ENCODE measurements around the gene TRIM37. TPM values are rescaled to one million over a fixed set of nuclear protein-coding genes. Genes with fewer than 3 reads are reported as not detected.

TRIM37 gene
- total and polyA plus RNA-seq, 2 of the 8 experiments (the other 6 are each of a cell fraction or from before 2014, with no cell fraction given) = 38.2 to 57.0 TPM

DNA sequence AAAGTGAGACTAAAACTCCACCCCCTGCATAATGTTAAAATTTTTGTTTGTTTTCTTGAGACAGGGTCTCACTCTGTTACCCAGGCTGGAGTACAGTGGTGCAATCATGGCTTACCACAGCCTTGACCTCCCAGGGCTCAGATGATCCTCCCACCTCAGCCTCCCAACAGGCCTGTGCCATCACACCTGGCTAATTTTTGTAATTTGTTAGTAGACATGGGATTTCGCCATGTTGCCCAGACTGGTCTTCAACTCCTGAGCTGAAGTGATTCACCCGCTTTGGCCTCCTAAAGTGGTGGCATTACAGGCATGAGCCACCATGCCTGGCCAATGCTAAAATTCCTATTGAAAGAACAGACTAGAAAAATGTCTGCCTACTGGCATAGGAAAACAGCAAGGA, 103.8 kb downstream of the TRIM37 start:
- H3K4ac ChIP-seq (replicated peaks; ENCODE audit: insufficient read length, low read depth, low read length) = no peak overlapping the region
- H4K8ac ChIP-seq (ENCODE audit: extremely low read depth, insufficient read depth, low read length) = no peak overlapping the region
- no peaks in the 10 kb centered on the region for H4K20me1 ChIP-seq (replicated peaks in 1 of 2; ENCODE audit: control insufficient read depth in 1 of 2, insufficient read depth in 2 of 2, low read length in 2 of 2)
- H3K23ac ChIP-seq (ENCODE audit: insufficient read length) = no peak overlapping the region
- no peak overlapping the region for H3K14ac ChIP-seq (ENCODE audit: insufficient read length)
- FAIRE-seq (no peak), DNase-seq (ENCODE audit: low read depth in 1 of 2, low spot score in 2 of 2) (no peak)
- H3K56ac ChIP-seq (replicated peaks; ENCODE audit: insufficient read length, low read depth, low read length) = no peak overlapping the region
- 87% methylated on average over 2 of the region's 2 CpGs; no CpG with 5 or more reads in 1 of the 2 experiments for WGBS, 2 experiments (ENCODE audit: extremely low coverage in 1 of 2, insufficient coverage in 1 of 2, insufficient read length in 1 of 2, insufficient replicate concordance in 2 of 2, low coverage in 1 of 2, low lambda C conversion rate in 2 of 2, missing lambda C conversion rate in 1 of 2)
- H3K4me1 ChIP-seq (replicated peaks in 1 of 4; ENCODE audit: control insufficient read depth in 3 of 4, insufficient read depth in 4 of 4, low read length in 3 of 4) = no peaks in the 10 kb centered on the region
- H2BK15ac ChIP-seq (ENCODE audit: low read length) = no peak overlapping the region
- H3K79me2 ChIP-seq (ENCODE audit: control insufficient read depth in 1 of 2, insufficient read depth in 2 of 2, low read length in 2 of 2) = no peaks in the 10 kb centered on the region
- no peak overlapping the region for H2AFZ ChIP-seq (ENCODE audit: low read length)
- no peak overlapping the region for H2BK12ac ChIP-seq (ENCODE audit: low read depth, low read length)
- no peak overlapping the region for H3K4me3 ChIP-seq (ENCODE audit: extremely low read depth in 1 of 4, insufficient read depth in 2 of 4, low read depth in 3 of 4, low read length in 4 of 4)
- no peak overlapping the region for H2AK5ac ChIP-seq (ENCODE audit: low read depth, low read length)
- peaks cover 0 to 19% (median 7%) of the 10 kb centered on the region in 4 experiments; a peak in 6 of 8 replicates for H3K36me3 ChIP-seq (ENCODE audit: control insufficient read depth in 2 of 4, insufficient read depth in 4 of 4, low read length in 3 of 4)
- ChIA-PET CTCF (ENCODE audit: partially characterized antibody) (interaction anchor here (0.6 to 1.4 kb wide), 6 partner anchors 32 to 480 kb away, joined by 3 to 5 read pairs (median 3); no protein-coding TSS in a partner anchor), POLR2A (ENCODE audit: partially characterized antibody) (interaction anchor here (1.0 kb wide), 1 partner anchor 372 kb away, joined by 3 read pairs; no protein-coding TSS in a partner anchor)
- no peak overlapping the region for H3K9ac ChIP-seq (replicated peaks in 1 of 4; ENCODE audit: extremely low read depth in 1 of 4, low read depth in 3 of 4, low read length in 3 of 4)
- no peak overlapping the region for H4K91ac ChIP-seq (replicated peaks; ENCODE audit: insufficient read length, low read length)
- H3K9me3 ChIP-seq (ENCODE audit: insufficient read depth in 2 of 2, low read depth in 1 of 2, low read length in 1 of 2) = no peaks in the 10 kb centered on the region
- H3K18ac ChIP-seq (ENCODE audit: extremely low read depth, low read length) = no peak overlapping the region
- H3K27me3 ChIP-seq (replicated peaks in 1 of 4; ENCODE audit: control insufficient read depth in 3 of 4, extremely low read depth in 1 of 4, insufficient read depth in 3 of 4, low read length in 3 of 4) = no peaks in the 10 kb centered on the region
- no peak overlapping the region for H4K5ac ChIP-seq (ENCODE audit: insufficient read length, low read depth, low read length)
- H3K4me2 ChIP-seq (ENCODE audit: insufficient read depth in 1 of 2, low read depth in 2 of 2, low read length in 2 of 2) = no peak overlapping the region
- no peak overlapping the region for H2BK5ac ChIP-seq (ENCODE audit: low read depth, low read length)
- H3K79me1 ChIP-seq (ENCODE audit: low read depth, low read length) = no peaks in the 10 kb centered on the region
- H2BK20ac ChIP-seq (ENCODE audit: low read length) = no peak overlapping the region
- no peak overlapping the region for H3K27ac ChIP-seq (ENCODE audit: low read depth, low read length)
- H2BK120ac ChIP-seq (replicated peaks; ENCODE audit: low read depth, low read length) = no peak overlapping the region
- no peaks in the 10 kb centered on the region for H3K23me2 ChIP-seq (ENCODE audit: low read depth, low read length)
- TF ChIP-seq SIX5 (IDR thresholded peaks at IDR 0.05; ENCODE audit: low read depth, low read length) = no peak
- TF ChIP-seq JUND (IDR thresholded peaks at IDR 0.05; ENCODE audit: low read length) = no peak
- TF ChIP-seq EGR1 (IDR thresholded peaks at IDR 0.05; ENCODE audit: borderline replicate concordance, low read depth, low read length) = no peak
- TF ChIP-seq, protein P1, sequence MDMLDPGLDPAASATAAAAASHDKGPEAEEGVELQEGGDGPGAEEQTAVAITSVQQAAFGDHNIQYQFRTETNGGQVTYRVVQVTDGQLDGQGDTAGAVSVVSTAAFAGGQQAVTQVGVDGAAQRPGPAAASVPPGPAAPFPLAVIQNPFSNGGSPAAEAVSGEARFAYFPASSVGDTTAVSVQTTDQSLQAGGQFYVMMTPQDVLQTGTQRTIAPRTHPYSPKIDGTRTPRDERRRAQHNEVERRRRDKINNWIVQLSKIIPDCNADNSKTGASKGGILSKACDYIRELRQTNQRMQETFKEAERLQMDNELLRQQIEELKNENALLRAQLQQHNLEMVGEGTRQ (IDR thresholded peaks at IDR 0.05; ENCODE audit: low read length) = no peak
- TF ChIP-seq YY1 (IDR thresholded peaks at IDR 0.05; ENCODE audit: low read depth, low read length) = no peak

Data from H1 (cell line).